Lung (tissue), 12 donors: Measurements from ENCODE around the gene CACNA1C. TPM values are rescaled to one million over a fixed set of nuclear protein-coding genes. Genes with fewer than 3 reads are reported as not detected.
A peak's percentile ranks its signal among the peaks of the same experiment; 100 is the strongest.

Experiments used
- ATAC-seq: fragments of 200-7000 bp; cut with Tn5 transposase; one replicate; pipeline ENCODE4 v1.9.1; 2020; ENCODE audit warnings: moderate number of reproducible peaks; ENCODE audit not compliant: insufficient read depth, low FRiP score
- DNase-seq, 3 donors: peaks; one replicate each; pipeline ENCODE4 v3.0.0-alpha.2; 2013 to 2017
- H3K27ac ChIP-seq, 2 donors: one replicate each; pipeline ENCODE4 v1.5.1; 2013; ENCODE audit warnings: mild to moderate bottlenecking in 2 of 2, moderate library complexity in 2 of 2, control low read depth in 1 of 2, inconsistent platforms in 1 of 2, low read depth in 1 of 2, low read length in 1 of 2
- H3K27me3 ChIP-seq, 3 donors: one replicate each; pipeline ENCODE4 v1.5.1; 2013; ENCODE audit warnings: low read length in 2 of 3; ENCODE audit not compliant: control insufficient read depth in 3 of 3, insufficient read depth in 3 of 3
- H3K36me3 ChIP-seq, 4 donors: one replicate each; pipeline ENCODE4 v1.5.1; 2013; ENCODE audit warnings: low read length in 4 of 4, mild to moderate bottlenecking in 1 of 4, moderate library complexity in 1 of 4; ENCODE audit not compliant: control insufficient read depth in 4 of 4, insufficient read depth in 4 of 4
- H3K4me1 ChIP-seq, 5 donors: one replicate each; pipeline ENCODE4 v1.5.1; 2013; ENCODE audit warnings: low read length in 5 of 5, mild to moderate bottlenecking in 2 of 5, moderate library complexity in 1 of 5; ENCODE audit not compliant: control insufficient read depth in 5 of 5, insufficient read depth in 5 of 5
- H3K4me3 ChIP-seq: one replicate; pipeline ENCODE4 v1.5.1; 2013; ENCODE audit warnings: mild to moderate bottlenecking, control low read depth, moderate library complexity
- H3K9ac ChIP-seq, 2 donors: one replicate each; pipeline ENCODE4 v1.5.1; 2013; ENCODE audit warnings: low read length in 2 of 2, control low read depth in 1 of 2; ENCODE audit not compliant: insufficient read depth in 1 of 2
- H3K9me3 ChIP-seq, 4 donors: one replicate each; pipeline ENCODE4 v1.5.1; 2013; ENCODE audit warnings: low read length in 3 of 4, mild to moderate bottlenecking in 1 of 4, moderate library complexity in 1 of 4; ENCODE audit not compliant: control insufficient read depth in 4 of 4, insufficient read depth in 3 of 4
- CTCF ChIP-seq: IDR thresholded peaks from 2 replicates; pipeline ENCODE4 v1.5.1; 2012; ENCODE audit warnings: mild to moderate bottlenecking; ENCODE audit errors: control extremely low read depth, extremely low read depth
- WGBS, 2 donors: extraction: QIAGEN DNeasy Blood & Tissue Kit; methylation state at CpG; one replicate each; pipeline ENCODE4 v1.1.7; 2013; 5-methylcytosine and 5-hydroxymethylcytosine counted together
- polyA plus RNA-seq, 2 donors: library from polyadenylated mRNA; stranded (reverse); fragments of 200-250 nt; gene quantifications; one replicate each; pipeline ENCODE4 v1.2.1, GENCODE V29; 2013
- total RNA-seq, 2 donors: library from RNA; depleted of rRNA in 1 of 2; stranded (reverse); fragments of >200 nt in 1 of 2; gene quantifications; one replicate each; pipeline ENCODE4 v1.2.1, GENCODE V29; 2014 to 2021
- donor health status: control.
- donor health status: control.
- donor health status: Bipolar disorder and iron deficiency.
- donor health status: healthy.
- donor health status: DM: yes; HTN: yes; CAD: no.

The CACNA1C gene
- total and polyA plus RNA-seq, 4 donors, result 3.2 to 17.5 (median 7.5) TPM

DNA sequence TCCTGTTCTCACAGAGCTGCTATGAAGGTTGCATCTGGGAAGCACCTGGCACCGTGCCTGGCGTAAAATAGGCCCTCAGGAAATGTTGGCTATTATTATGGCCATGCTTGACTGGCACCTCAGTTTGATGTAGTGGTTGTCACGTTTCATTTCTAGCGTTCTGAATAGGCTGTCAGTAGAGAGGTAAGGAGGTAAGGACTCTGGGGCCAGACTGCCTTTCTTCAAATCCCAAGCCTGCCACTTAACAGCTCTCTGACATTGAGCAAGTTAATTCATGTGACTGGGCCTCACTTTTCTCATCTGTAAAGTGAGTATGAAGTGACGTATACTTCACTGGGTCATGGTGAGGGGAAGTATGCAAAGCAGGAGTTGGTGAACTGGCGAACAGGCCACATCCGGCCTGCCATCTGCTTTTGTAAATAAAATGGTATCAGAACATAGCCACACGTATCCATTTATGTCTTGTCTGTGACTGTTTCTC is 196.2 kb downstream of the CACNA1C start:
- H3K4me3 ChIP-seq, result no peak overlapping the region
- 56 to 66% methylated on average over 8 of the region's 8 CpGs for WGBS, 2 donors
- no peaks in the 10 kb centered on the region for H3K27me3 ChIP-seq
- no peaks in the 10 kb centered on the region for H3K9me3 ChIP-seq
- no peak overlapping the region for H3K9ac ChIP-seq
- peaks cover 5 to 26% (median 16%) of the 10 kb centered on the region in 5 donors for H3K4me1 ChIP-seq
- ATAC-seq (no peak), DNase-seq (no peak)
- peak overlapping the region in 1 of 2 donors; percentile 54 for H3K27ac ChIP-seq
- TF ChIP-seq CTCF, result no peak
- no peaks in the 10 kb centered on the region for H3K36me3 ChIP-seq

GRCh38 chr12:2250797-2251196 is 198.0 kb downstream of the CACNA1C start:
- 64 to 68% methylated on average over 5 of the region's 5 CpGs for WGBS, 2 donors
- no peaks in the 10 kb centered on the region for H3K36me3 ChIP-seq
- no peak for ATAC-seq

GRCh38 chr12:2251526-2252209 is 198.9 kb downstream of the CACNA1C start:
- H3K4me1 ChIP-seq, result peaks cover 5 to 22% (median 7%) of the 10 kb centered on the region in 5 donors
- no peaks in the 10 kb centered on the region for H3K9me3 ChIP-seq
- no peak overlapping the region for H3K9ac ChIP-seq
- TF ChIP-seq CTCF, result no peak
- H3K27me3 ChIP-seq, result no peaks in the 10 kb centered on the region
- 84 to 89% methylated on average over 8 of the region's 8 CpGs for WGBS, 2 donors
- DNase-seq, result no peak
- H3K27ac ChIP-seq, result peak overlapping the region in 1 of 2 donors; percentile 80
- no peaks in the 10 kb centered on the region for H3K36me3 ChIP-seq
- ATAC-seq, result no peak
- H3K4me3 ChIP-seq, result no peak overlapping the region

More at GRCh38 chr12:2250797-2251196, 198.0 kb downstream of the CACNA1C start:
- H3K27me3 ChIP-seq, result no peaks in the 10 kb centered on the region
- no peak overlapping the region for H3K4me3 ChIP-seq
- TF ChIP-seq CTCF, result no peak
- H3K9me3 ChIP-seq, result no peaks in the 10 kb centered on the region
- no peak overlapping the region for H3K9ac ChIP-seq
- DNase-seq, result no peak
- peak overlapping the region in 1 of 2 donors; percentile 80 for H3K27ac ChIP-seq
- H3K4me1 ChIP-seq, result peaks cover 5 to 22% (median 7%) of the 10 kb centered on the region in 5 donors
